HCT116 (cell line): Measurements from ENCODE around the gene C16orf95.

Experiments used
- CEBPB ChIP-seq: IDR thresholded peaks from 2 replicates; pipeline ENCODE4 v1.6.1; 2012; ENCODE audit warnings: low read depth
- EZH2 ChIP-seq: fragments of 200-600 bp; sonication (generic); IDR thresholded peaks from 2 replicates; pipeline ENCODE4 v1.6.1; 2017; ENCODE audit warnings: antibody characterized with exemption, mixed run types
- EZH2phosphoT487 ChIP-seq: fragments of 200-600 bp; IDR thresholded peaks from 2 replicates; pipeline ENCODE4 v1.6.1; 2018; ENCODE audit warnings: antibody characterized with exemption, borderline replicate concordance
- JUND ChIP-seq: IDR thresholded peaks from 2 replicates; pipeline ENCODE4 v1.6.1; 2012
- POLR2AphosphoS5 ChIP-seq: IDR thresholded peaks from 2 replicates; pipeline ENCODE4 v1.6.1; 2011; ENCODE audit warnings: mild to moderate bottlenecking, low read depth, low read length, moderate library complexity
- ZFX ChIP-seq: fragments of 450-650 bp; IDR thresholded peaks from 2 replicates; pipeline ENCODE4 v1.6.1; 2017
- ZNF274 ChIP-seq: fragments of 200-500 bp; sonication (Bioruptor generic); IDR thresholded peaks from 2 replicates; pipeline ENCODE4 v1.6.1; 2014; ENCODE audit warnings: mild to moderate bottlenecking, low read depth, low read length, inconsistent platforms

DNA sequence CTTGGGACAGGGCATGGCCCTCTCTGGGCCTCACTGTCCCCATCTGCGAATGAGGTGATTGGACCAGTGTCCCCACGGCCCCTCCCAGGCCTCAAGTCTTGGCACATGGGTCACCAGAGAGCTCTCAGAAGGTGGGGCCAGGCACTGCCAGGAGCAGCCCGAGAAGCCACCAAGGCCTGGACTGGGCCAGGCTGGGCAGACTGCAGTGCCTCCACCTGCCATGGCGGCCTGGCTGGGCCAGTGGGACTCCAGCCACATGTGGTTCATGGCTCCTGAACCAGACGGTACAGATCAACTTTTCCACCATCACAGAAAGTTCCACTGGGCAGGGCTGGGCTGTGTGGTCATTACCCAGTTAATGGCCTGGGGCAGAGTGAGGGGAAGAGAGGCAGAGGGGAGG is 19.8 kb downstream of the C16orf95 start:
- TF ChIP-seq CEBPB (no peak), ZFX (no peak), POLR2AphosphoS5 (no peak), EZH2phosphoT487 (no peak), EZH2 (no peak), ZNF274 (no peak), JUND (no peak)
